Left ventricle myocardium superior (tissue), 1 donor: ENCODE measurements around the gene CEP70. TPM values are rescaled to one million over a fixed set of nuclear protein-coding genes. Genes with fewer than 3 reads are reported as not detected.
"Not testable (repeated sequence)": the region's sequence is repeated elsewhere in the genome, so short reads cannot be mapped to it uniquely, and the experiment has no call there.

Source experiments
- ATAC-seq: fragments of 200-7000 bp; cut with Tn5 transposase; one replicate; pipeline ENCODE4 v1.9.1; 2020; ENCODE audit warnings: mild to moderate bottlenecking, moderate library complexity
- DNase-seq: peaks from one replicate; pipeline ENCODE4 v3.0.0-alpha.2; 2020
- intact Hi-C: fragments of 100-400 bp; cut with micrococcal nuclease; formaldehyde crosslinking; loops from one replicate; pipeline ENCODE4 v1.11.0; 2022
- total RNA-seq: library from RNA; stranded (reverse); fragmentation: NEBNext Ultra II Directional; extraction: Animal tissue kit (Norgen Biotek cat#: 25700); gene quantifications from one replicate; pipeline ENCODE4 v1.2.1, GENCODE V29; 2021
- donor health status: DM: no; HTN: yes; CAD: no; lungs with severe emphysema.

CEP70 gene
- total RNA-seq, 1 donor from 2014 or later: 22.6 TPM

DNA sequence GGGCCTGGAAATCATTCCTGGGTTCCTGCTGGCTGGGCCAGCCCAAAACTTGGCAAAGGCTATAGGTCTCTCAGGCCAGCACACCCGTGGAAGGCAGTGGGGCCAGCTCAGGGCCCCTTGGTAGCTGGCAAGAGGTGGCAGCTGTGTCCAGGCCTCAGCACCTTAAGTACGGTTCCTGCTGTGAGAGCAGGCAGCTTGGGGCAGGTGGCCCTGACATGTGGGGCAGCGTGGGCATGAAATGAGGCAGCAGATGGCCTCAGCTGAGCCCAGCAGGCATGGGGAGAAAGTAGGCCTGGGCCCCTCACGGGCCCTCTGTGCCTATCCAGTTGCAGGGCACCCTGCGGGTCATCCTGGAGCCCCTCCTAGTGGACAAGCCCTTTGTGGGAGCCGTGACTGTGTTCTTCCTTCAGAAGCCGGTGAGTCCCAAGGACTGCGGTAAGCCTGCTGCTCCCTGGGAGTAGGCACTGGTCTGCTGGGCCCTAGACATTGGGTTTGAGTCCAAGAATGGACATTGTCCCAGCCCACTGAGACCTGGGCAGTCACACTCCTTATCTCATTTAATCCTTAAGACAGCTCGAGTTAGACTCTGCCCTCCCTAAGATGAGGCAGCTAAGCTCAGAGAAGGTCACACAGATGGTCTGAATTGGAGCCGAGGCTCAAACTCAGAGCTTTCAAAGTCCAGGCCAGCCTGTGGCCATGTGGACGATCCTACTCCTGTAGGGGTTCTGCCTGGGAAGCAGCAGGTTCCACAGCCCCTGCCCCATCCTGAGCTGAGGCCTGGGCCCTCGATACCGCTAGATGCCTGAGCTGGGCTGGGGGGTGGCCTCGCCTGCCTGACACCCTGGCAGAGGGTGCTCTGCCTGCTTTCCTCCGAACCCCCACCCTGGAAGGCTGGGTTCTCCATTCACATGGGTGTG, 134.2 kb downstream of the CEP70 start:
- ATAC-seq: peak; percentile 72
- peak; percentile 42 for DNase-seq
- intact Hi-C loops: no loop called here

DNA sequence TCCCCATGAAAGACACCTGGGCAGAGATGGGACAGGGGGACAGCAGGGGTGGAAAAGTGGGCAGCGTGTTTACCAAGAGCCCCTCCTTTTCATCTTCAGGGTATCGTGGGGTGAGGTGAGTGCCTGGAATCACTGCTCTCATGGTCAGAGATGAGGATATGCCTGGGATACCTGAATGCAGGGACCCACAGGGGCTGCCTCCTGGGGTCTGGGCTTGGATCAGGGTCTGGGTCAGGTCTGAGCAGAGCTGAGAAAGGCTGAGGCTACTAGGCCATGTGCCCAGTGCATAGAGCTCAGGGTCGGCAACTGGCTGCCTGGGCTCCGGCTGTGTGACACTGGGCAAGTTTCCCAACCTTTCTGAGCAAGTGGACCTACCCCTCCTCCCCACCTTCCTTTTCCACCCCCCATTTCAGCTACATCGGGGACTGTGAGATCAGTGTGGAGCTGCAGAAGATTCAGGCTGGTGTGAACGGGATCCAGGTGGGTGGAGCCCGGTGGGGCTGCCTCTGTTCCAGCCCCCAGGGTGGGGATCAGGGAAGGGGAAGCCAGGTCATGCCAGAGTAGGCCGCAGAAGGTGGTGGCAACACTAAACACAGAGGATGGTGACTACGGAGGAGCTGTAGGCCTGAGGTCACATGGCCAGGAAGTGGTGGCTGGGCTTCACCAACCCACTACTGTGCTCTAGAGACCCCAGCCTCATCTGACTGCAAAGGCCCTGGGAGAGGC, 135.1 kb downstream of the CEP70 start:
- ATAC-seq: no peak
- no peak for DNase-seq
- intact Hi-C loops: no loop called here

DNA sequence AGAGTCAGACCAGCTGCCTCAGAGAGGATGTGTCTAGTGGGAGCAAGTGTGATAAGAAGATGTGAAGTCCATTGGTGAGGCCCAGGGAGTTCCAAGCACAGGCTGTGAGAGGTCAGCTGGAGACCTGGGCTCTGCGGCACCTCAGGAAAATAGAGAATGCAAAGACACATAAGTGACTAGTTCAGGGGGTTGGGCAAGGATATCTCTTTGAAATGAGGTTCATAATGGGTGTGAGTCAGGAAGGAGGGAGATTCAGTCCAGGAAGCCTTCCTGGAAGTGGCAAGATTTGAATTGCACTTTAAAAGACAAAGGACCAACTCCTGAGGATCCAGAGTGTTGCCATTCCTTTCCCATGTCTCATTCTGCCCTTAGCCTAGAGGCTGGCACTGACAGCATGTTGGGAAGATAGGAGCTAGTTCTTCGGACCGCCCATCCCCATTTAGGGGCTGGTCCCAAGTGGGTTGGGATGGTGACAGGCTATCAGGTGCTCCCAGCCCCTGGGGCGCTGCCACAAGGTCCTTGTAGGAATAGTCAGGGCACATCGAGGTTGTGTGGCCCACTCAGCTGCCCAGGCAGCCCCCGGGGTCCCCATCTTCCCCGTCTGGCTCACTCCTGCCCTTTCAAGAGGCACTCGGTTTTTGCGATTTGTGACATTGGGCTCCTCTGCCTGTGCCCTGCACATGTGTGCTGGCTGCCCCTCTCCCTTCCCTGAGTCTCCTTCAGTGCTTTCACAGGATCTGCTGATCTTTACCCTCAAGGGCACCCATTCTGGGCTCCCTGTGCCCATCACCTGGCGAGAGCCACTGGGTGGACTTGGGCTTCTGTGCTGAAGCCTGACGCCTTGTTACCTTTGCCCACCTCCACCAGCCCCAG, 136.0 kb downstream of the CEP70 start:
- ATAC-seq: peak; percentile 77
- intact Hi-C loops: no loop called here
- no peak for DNase-seq

DNA sequence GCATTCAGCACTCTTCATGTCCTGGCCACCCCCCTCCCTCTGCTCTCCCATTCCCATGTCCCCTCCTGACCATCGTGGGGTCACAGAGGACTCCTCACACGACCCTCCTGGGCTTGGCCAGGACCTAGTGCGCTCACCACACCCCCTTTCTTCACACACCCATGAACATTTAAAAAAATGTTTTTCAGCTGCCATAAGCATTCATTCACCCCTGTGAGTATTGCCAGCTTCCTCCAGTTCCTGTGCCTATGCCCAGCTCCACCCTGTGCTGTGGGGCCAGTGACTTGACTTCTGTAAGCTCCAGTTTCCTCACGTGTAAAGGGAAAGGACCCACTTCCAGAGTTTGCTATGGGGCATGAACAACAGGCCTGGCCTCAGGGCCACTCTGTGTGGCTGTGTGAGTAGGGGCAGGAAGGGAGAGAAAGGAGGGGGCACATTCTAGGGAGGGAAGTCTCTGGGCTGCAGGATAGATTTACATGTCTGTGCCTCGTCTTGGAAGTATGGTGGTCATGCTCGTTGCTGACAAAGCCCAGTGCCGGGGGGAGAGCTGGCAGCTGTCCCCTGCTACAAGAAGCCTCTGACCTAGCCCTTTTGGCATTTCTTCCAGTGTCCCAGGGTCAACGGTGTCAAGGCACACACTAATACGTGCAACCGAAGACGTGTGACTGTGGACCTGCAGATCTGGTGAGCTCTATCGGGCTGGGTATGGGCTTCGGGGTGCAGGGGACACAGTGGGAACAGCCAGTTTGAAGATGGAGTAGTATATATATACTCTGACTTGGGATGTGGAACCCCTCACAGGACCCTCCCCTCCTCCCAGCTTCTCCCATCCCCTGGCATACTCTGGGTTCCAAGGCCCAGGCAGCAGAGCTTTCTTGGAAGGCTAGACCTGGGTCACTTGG, 136.8 kb downstream of the CEP70 start:
- DNase-seq (no peak), ATAC-seq (no peak)
- intact Hi-C loops: no loop called here

DNA sequence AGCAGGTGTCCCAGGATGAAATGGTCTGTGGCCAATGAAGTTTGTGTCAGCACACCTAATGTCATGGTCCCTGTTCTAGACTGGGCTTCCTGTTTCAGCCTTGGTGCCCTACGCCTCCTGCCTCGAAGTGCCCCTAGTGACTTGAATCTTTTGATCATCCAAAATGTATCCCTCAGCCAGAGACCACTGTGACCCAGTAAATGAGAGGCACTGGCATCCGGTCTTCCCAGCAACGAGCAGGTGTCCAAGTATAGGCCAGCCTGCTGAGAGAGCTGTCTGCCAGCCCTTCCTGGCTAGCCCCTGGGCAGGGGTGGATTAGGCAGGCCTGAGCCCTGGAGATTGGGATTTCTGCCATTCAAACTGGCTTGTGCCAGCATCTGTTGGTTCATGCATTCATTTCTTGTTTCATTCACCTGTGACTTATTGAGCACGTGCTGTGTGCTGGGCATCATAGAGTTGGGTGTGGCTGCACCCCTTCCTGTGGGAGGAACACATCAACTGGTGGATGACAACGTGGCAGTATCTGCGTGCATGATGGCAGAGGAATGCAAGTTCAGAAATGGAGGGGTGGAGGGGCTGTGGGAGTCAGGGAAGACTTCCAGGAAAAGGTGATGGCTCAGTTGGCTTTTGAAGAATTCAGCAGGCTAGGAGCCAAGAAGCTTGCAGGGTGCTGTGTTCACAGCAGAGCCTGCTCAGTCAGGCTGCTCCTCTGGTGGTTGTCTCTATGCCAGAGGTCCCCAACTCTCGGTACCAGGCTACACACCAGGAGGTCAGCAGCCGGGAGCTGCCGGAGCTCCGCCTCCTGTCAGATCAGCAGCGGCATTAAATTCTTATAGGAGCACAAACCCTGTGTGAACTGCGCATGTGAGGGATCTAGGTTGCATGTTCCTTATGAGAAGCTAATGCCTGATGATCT, 138.0 kb downstream of the CEP70 start:
- intact Hi-C loops: no loop called here
- DNase-seq: no peak
- peak; percentile 8 for ATAC-seq

DNA sequence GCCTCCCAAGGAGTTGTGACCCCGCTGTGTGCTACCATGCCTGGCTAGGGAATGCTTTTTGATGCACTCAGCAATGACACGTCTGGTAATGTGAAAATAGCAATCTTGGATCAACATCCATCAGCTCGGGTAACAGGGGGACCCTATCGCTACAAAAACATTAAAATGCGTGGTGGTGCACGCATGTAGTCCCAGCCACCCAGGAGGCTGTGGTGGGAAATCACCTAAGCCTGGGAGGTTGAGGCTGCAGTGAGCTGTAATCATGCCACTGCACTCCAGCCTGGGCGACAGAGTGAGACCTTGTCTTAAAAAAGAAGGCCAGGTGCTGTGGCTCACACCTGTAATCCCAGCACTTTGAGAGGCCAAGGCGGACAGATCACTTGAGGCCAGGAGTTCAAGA, 140.1 kb downstream of the CEP70 start:
- ATAC-seq, intact Hi-C loops, DNase-seq: not testable (repeated sequence)

DNA sequence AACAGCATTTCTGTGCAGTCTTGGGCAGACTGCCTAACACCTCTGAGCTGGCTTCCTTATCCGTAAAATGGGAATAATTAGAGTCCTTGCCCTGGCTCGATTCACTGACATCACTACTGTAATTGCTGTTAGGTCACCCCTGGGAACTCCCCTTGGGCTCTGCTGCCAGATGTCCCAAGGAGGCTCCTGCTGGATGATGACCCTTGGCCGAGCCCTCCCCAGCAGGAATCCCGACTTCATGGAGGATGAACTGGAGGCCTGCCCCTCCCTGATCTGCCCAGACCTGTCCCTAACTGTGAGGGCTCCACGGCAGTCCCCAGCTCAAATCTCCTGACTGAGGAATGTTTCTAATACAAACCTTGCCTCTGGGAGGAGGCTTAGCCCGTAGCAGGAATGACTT, 141.6 kb downstream of the CEP70 start:
- no peak for DNase-seq
- intact Hi-C loops: no loop called here
- ATAC-seq: no peak

DNA sequence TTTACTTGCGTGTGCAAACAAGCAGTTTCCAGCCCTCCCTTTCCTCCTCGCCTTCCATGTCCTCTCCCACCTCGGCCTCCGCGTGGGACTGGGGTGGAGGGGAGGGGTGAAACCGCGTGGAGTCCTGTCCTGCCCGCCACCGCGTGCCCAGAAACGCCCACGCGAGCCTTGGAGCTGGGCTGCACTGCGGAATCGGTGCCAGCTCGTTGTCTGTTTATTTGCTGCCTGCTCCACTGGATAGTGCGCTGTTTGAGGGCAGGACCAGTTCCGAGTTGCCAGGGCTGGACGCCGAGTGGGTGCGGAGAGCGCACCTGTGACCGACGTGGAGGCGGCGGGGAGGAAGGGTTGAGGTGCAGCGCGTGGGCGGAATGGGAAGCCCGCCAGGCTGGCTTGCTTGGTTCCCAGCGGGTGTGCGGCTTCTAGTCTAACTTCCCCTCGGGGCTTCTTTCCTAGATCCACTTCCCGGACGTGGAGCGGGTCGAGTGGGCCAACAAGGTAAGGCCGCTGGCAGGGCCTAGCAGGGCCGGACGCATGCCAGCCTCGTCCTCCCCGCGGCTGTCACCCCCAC, 142.4 kb downstream of the CEP70 start:
- DNase-seq: no peak
- no peak for ATAC-seq
- intact Hi-C loops: no loop called here

DNA sequence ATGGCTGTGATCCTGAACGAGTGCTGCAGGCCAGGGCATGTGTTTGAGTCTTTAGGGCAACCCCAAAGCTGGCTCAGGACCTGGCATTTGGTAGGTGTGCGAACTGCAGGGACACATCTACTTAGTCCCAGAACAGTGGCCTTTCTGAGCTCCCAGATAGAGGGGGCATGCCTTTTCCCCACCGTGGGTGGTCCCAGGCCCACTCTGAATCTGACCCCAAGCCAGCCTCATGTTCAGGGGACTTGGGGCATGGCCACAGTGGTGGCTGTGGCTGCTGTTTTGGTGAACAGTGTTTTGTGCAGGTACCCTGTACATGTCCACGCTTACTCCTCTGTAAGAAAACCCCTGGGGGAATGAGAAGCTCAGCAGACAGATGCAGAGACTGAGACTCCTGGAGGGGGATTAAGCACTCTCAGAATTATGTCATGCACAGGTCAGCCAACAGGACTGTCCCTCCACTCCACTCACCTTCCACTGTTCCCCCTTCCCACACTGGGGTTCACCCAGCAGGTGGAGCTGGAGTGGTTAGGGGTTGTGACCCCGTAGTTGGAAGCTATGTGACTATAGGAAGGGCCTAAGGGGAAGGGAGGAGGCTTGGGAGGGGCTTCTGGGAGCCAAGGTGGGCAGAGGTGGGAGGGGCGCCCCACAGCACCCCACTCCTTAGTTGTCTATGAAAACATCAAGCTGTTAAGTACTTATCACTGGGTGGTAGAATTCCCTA, 143.2 kb downstream of the CEP70 start:
- ATAC-seq (no peak), DNase-seq (no peak)
- intact Hi-C loops: no loop called here

DNA sequence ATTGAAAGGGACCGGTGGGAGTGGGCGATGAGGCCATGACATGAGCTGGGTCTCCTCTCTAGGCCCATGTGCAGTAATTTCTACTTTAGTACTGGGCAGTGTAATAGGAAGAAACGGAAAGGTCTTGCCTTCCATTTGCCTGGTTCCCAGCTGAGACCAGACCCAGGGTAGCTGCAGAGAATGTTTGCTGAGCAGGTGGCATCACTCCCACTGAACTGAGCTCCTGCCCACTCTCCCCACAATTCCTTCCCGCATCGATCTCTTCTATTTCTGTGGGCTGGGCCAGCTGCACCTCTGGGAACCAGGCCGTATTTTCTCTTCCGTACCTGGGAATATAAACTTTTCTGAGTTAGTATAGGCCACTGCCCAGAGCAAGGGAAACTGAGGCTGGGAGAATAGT, 143.9 kb downstream of the CEP70 start:
- ATAC-seq (no peak), DNase-seq (no peak)
- intact Hi-C loops: no loop called here

DNA sequence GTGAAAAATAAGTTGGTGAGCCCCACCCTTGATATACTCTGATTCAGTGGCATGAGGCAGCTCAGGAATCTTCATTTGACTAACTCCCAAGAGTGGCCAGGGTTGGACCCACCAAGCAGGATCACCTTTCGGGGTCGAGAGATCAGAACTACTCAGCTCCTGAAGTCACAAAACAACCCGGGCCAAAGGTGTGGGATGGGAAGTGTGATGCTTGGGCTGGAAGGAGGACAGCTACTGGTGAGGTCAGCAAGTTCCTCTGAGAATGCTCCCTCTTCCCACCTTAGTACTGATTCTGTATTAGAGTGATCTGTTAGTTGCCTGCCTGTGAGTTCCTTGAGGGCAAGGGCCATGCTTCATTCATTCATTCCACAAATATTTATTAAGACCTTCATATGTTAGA, 144.6 kb downstream of the CEP70 start:
- ATAC-seq: no peak
- intact Hi-C loops: no loop called here
- DNase-seq: no peak

DNA sequence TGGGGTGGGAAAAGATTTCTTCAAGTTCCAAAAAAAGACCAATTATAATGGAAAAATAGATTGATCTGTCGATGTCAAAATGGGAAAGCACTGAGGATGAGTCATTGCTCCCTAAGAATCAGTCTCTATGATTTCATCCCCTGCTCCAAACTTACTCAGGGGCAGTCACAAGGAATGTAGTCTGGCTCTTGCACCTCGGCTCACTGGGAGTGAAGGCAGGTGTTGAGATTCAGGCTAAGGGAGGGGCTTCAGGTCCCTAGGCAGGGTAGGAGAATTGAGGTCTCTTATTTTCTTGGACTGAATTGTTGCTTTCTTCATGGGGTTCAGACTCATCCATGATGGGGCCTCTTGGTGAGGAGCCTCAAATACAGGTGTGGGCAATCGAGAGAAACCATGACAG, 145.4 kb downstream of the CEP70 start:
- no peak for ATAC-seq
- intact Hi-C loops: no loop called here
- DNase-seq: no peak

DNA sequence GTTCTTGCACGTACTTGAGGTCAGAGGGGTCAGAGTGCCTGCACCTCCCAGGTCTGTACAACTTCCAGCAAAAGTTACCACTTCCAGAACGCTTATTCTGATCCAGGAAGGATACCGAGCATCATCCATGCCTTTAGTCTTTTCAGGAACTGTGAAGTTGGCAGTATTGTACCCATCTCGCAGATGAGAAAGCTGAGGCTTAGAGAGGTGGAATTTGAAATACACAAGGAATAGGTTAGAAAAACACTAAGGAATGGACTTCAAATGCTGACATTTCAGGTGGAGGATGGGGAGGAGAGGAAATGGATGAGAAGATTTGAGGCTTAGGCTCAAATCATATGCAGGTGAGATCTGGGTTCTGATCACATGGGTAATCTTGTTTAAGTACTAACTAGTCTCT, 148.4 kb downstream of the CEP70 start:
- intact Hi-C loops: no loop called here
- ATAC-seq: no peak
- DNase-seq: no peak

DNA sequence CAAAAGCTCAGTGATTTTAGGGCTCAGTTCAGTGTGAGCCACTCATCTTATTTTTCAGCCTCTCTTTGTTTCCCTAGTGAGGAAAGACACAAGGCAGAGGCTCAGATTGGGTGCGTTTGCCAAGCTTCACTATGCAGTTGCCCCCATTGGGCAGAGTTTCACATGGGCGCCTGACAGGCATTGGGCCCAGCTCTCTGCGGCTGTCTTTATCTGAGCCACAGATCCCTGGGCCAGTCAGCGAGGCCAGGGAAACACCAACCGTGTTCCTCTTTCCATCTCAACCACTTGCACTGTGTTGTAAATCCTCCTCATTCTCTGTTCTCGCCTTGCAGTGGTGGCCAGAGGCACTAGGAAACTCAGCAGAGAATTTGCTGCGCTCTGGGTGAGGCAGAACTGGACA, 148.8 kb downstream of the CEP70 start:
- DNase-seq (no peak), ATAC-seq (no peak)
- intact Hi-C loops: no loop called here
